HCT116 (cell line): Measurements from ENCODE around the gene CCNJL. TPM values are rescaled to one million over a fixed set of nuclear protein-coding genes. Genes with fewer than 3 reads are reported as not detected.

Source experiments
- ATAC-seq: fragments of 200-7000 bp; cut with Tn5 transposase; 2 replicates; pipeline ENCODE4 v1.9.1; 2020; ENCODE audit warnings: mild to moderate bottlenecking, moderate library complexity
- BruUV-seq: library from RNA; stranded (reverse); fragments of 400-500 nt; replicated peaks from 2 replicates; lab custom pipeline; 2021; lab: Mats Ljungman, UMichigan
- CTCF ChIA-PET: fragments of 300-600 bp; sonication (Branson Sonifier 250); formaldehyde crosslinking; loops from one replicate; lab custom pipeline; 2021; ENCODE audit warnings: antibody characterized with exemption; lab: Charles Lee
- POLR2A ChIA-PET: fragments of 300-600, 350-600 bp; sonication (Branson Sonifier 250); formaldehyde crosslinking; loops from one replicate; lab custom pipeline; 2021; ENCODE audit warnings: antibody characterized with exemption; lab: Charles Lee
- RAD21 ChIA-PET, 2 experiments: fragments of 300-600 bp; sonication (Branson Sonifier 250); formaldehyde crosslinking; loops; one replicate each; lab custom pipeline; 2023; ENCODE audit warnings: low total read pairs in 2 of 2; ENCODE audit not compliant: uncharacterized antibody in 2 of 2, unreplicated experiment in 2 of 2, low non-redundant PET in 1 of 2; lab: Charles Lee
- DNase-seq: peaks from one replicate; pipeline ENCODE4 v3.0.0-alpha.2; 2010; ENCODE audit warnings: low read depth, low spot score
- H2AFZ ChIP-seq: fragments of 200-600 bp; shearing (Covaris generic), sonication (generic); 2 replicates; pipeline ENCODE4 v1.6.1; 2017; ENCODE audit warnings: low read depth, mixed run types, mixed read lengths, antibody characterized with exemption, low read length; ENCODE audit not compliant: poor library complexity, severe bottlenecking
- H3K27ac ChIP-seq: 2 replicates; pipeline ENCODE4 v1.5.1; 2012; ENCODE audit warnings: low read depth, low read length
- H3K27me3 ChIP-seq: fragments of 200-600 bp; sonication (generic); 2 replicates; pipeline ENCODE4 v1.6.1; 2016; ENCODE audit warnings: mixed run types, low read length, mixed read lengths; ENCODE audit not compliant: insufficient read depth
- H3K36me3 ChIP-seq, 2 experiments: fragments of 200-500 bp in 1 of 2; fragments of 200-600 bp in 1 of 2; sonication (Bioruptor generic) in 1 of 2; sonication (generic) in 1 of 2; 2 replicates each; pipeline versions ENCODE4 v1.5.1 to v1.6.1; 2014 to 2016; ENCODE audit warnings: low read length in 2 of 2, inconsistent platforms in 1 of 2, mixed read lengths in 1 of 2, mixed run types in 1 of 2; ENCODE audit not compliant: insufficient read depth in 2 of 2, control insufficient read depth in 1 of 2
- H3K4me1 ChIP-seq, 2 experiments: fragments of 200-600 bp in 1 of 2; sonication (generic) in 1 of 2; 2 replicates each; pipeline versions ENCODE4 v1.5.1 to v1.6.1; 2012 to 2017; ENCODE audit warnings: low read length in 2 of 2, inconsistent platforms in 1 of 2, mild to moderate bottlenecking in 1 of 2, mixed read lengths in 1 of 2, mixed run types in 1 of 2, moderate library complexity in 1 of 2; ENCODE audit not compliant: insufficient read depth in 2 of 2, control insufficient read depth in 1 of 2
- H3K4me2 ChIP-seq: fragments of 200-600 bp; sonication (generic); 2 replicates; pipeline ENCODE4 v1.6.1; 2017; ENCODE audit warnings: mixed run types, low read length, mixed read lengths
- H3K4me3 ChIP-seq, 2 experiments: fragments of 200-600 bp in 1 of 2; sonication (generic) in 1 of 2; replicated peaks in 1 of 2; 2 replicates each; pipeline ENCODE4 v1.5.1; 2011 to 2016; ENCODE audit warnings: low read length in 2 of 2, control low read depth in 1 of 2, low read depth in 1 of 2, mild to moderate bottlenecking in 1 of 2, mixed read lengths in 1 of 2, mixed run types in 1 of 2
- H3K79me2 ChIP-seq: fragments of 200-600 bp; sonication (generic); 2 replicates; pipeline ENCODE4 v1.6.1; 2017; ENCODE audit warnings: mild to moderate bottlenecking, mixed run types, low read length, moderate library complexity, mixed read lengths; ENCODE audit not compliant: insufficient read depth
- H3K9ac ChIP-seq: fragments of 200-600 bp; sonication (generic); 2 replicates; pipeline ENCODE4 v1.6.1; 2016; ENCODE audit warnings: low read length, mixed read lengths
- H3K9me2 ChIP-seq: fragments of 200-600 bp; sonication (generic), shearing (Covaris generic); 2 replicates; pipeline ENCODE4 v1.6.1; 2017; ENCODE audit warnings: mixed run types, mild to moderate bottlenecking, moderate library complexity; ENCODE audit not compliant: insufficient read depth
- H3K9me3 ChIP-seq, 2 experiments: fragments of 200-500 bp in 1 of 2; fragments of 200-600 bp in 1 of 2; sonication (Bioruptor generic) in 1 of 2; sonication (generic) in 1 of 2; 2 replicates each; pipeline ENCODE4 v1.6.1; 2014 to 2017; ENCODE audit warnings: low read length in 2 of 2, mixed read lengths in 2 of 2, inconsistent platforms in 1 of 2, low read depth in 1 of 2, mild to moderate bottlenecking in 1 of 2, mixed run types in 1 of 2, moderate library complexity in 1 of 2; ENCODE audit not compliant: control insufficient read depth in 1 of 2, insufficient read depth in 1 of 2
- H4K20me1 ChIP-seq: fragments of 200-600 bp; sonication (generic), shearing (Covaris generic); 2 replicates; pipeline ENCODE4 v1.6.1; 2017; ENCODE audit warnings: mixed run types, mild to moderate bottlenecking, moderate library complexity; ENCODE audit not compliant: insufficient read depth
- CBX3 ChIP-seq: IDR thresholded peaks from 2 replicates; pipeline ENCODE4 v1.6.1; 2012; ENCODE audit warnings: low read depth
- CEBPB ChIP-seq: IDR thresholded peaks from 2 replicates; pipeline ENCODE4 v1.6.1; 2012; ENCODE audit warnings: low read depth
- EGR1 ChIP-seq: IDR thresholded peaks from 2 replicates; pipeline ENCODE4 v1.6.1; 2012; ENCODE audit warnings: low read depth
- EZH2 ChIP-seq: fragments of 200-600 bp; sonication (generic); IDR thresholded peaks from 2 replicates; pipeline ENCODE4 v1.6.1; 2017; ENCODE audit warnings: antibody characterized with exemption, mixed run types
- EZH2phosphoT487 ChIP-seq: fragments of 200-600 bp; IDR thresholded peaks from 2 replicates; pipeline ENCODE4 v1.6.1; 2018; ENCODE audit warnings: antibody characterized with exemption, borderline replicate concordance
- FOSL1 ChIP-seq: IDR thresholded peaks from 2 replicates; pipeline ENCODE4 v1.6.1; 2012; ENCODE audit warnings: low read depth
- JUND ChIP-seq: IDR thresholded peaks from 2 replicates; pipeline ENCODE4 v1.6.1; 2012
- RAD21 ChIP-seq: IDR thresholded peaks from 2 replicates; pipeline ENCODE4 v1.6.1; 2012; ENCODE audit warnings: low read depth, mild to moderate bottlenecking
- REST ChIP-seq: IDR thresholded peaks from 2 replicates; pipeline ENCODE4 v1.6.1; 2012; ENCODE audit warnings: low read depth
- SIN3A ChIP-seq: IDR thresholded peaks from 2 replicates; pipeline ENCODE4 v1.6.1; 2012; ENCODE audit warnings: low read depth
- SP1 ChIP-seq: IDR thresholded peaks from 2 replicates; pipeline ENCODE4 v1.6.1; 2012; ENCODE audit warnings: low read depth
- SRF ChIP-seq: IDR thresholded peaks from 2 replicates; pipeline ENCODE4 v1.6.1; 2012; ENCODE audit warnings: low read depth
- TCF7L2 ChIP-seq: IDR thresholded peaks from 2 replicates; pipeline ENCODE4 v1.7.0; 2011; ENCODE audit warnings: borderline replicate concordance, inconsistent platforms; ENCODE audit not compliant: insufficient read depth, insufficient read length; ENCODE audit errors: extremely low read depth
- YY1 ChIP-seq: IDR thresholded peaks from 2 replicates; pipeline ENCODE4 v1.6.1; 2011; ENCODE audit warnings: low read length, low read depth, moderate library complexity, mild to moderate bottlenecking; ENCODE audit not compliant: insufficient replicate concordance; ENCODE audit errors: extremely low read depth
- ZFX ChIP-seq: fragments of 450-650 bp; IDR thresholded peaks from 2 replicates; pipeline ENCODE4 v1.6.1; 2017
- ZNF274 ChIP-seq: fragments of 200-500 bp; sonication (Bioruptor generic); IDR thresholded peaks from 2 replicates; pipeline ENCODE4 v1.6.1; 2014; ENCODE audit warnings: mild to moderate bottlenecking, low read depth, low read length, inconsistent platforms
- intact Hi-C: fragments of 100-400 bp; cut with micrococcal nuclease; formaldehyde crosslinking; loops from 2 replicates; pipeline ENCODE4 v1.10.0; 2022
- total RNA-seq: library from RNA; stranded (reverse); gene quantifications from one replicate; pipeline ENCODE4 v1.2.1, GENCODE V29; 2021; ENCODE audit not compliant: unreplicated experiment

CCNJL gene
- total RNA-seq, 1 experiment from 2014 or later = 2.9 TPM

GRCh38 chr5:160250826-160251225 is 61.5 kb downstream of the CCNJL start:
- CTCF ChIA-PET = no interaction called here
- no peak for TF ChIP-seq ZNF274
- no peak for TF ChIP-seq JUND
- TF ChIP-seq TCF7L2 = no peak
- no peak for TF ChIP-seq SIN3A
- TF ChIP-seq FOSL1 = no peak
- TF ChIP-seq CBX3 = no peak
- TF ChIP-seq SRF = no peak
- no peak for TF ChIP-seq EGR1
- TF ChIP-seq REST = no peak
- TF ChIP-seq SP1 = no peak
- no peak for TF ChIP-seq RAD21
- TF ChIP-seq ZFX = no peak
- TF ChIP-seq CEBPB = no peak
- TF ChIP-seq EZH2 = no peak
- TF ChIP-seq YY1 = no peak
- no peak for TF ChIP-seq EZH2phosphoT487
- intact Hi-C loops = no loop called here
- H3K4me3 ChIP-seq = no peak overlapping the region
- no peaks in the 10 kb centered on the region for H3K9me3 ChIP-seq
- POLR2A ChIA-PET = no interaction called here
- DNase-seq = no peak
- no peaks in the 10 kb centered on the region for H3K79me2 ChIP-seq
- H3K27me3 ChIP-seq = no peaks in the 10 kb centered on the region
- H3K27ac ChIP-seq = no peak overlapping the region
- H3K9me2 ChIP-seq = no peaks in the 10 kb centered on the region
- RAD21 ChIA-PET = no interaction called here
- H3K9ac ChIP-seq = no peak overlapping the region
- no peak overlapping the region for H2AFZ ChIP-seq
- ATAC-seq = no peak
- no peak overlapping the region for H3K4me2 ChIP-seq
- no TSS peak for BruUV-seq
- no peaks in the 10 kb centered on the region for H3K36me3 ChIP-seq
- H3K4me1 ChIP-seq = no peaks in the 10 kb centered on the region
- no peaks in the 10 kb centered on the region for H4K20me1 ChIP-seq
